ENCODE measurements around the gene EFCAB10. TPM values are rescaled to one million over a fixed set of nuclear protein-coding genes. Genes with fewer than 3 reads are reported as not detected.

Gene EFCAB10
- total RNA-seq, 1 experiment from 2014 or later: not detected

- Histone ChIP-seq H3K9me2 (ENCODE audit: insufficient read depth) (no peaks in the 10 kb centered on the region), H3K27ac (no peak overlapping the region), H3K4me3 (no peak overlapping the region), H3F3A (ENCODE audit: insufficient read depth, low read depth) (0 out of 2 replicates have a peak, but pooled peaks cover 8% of the 10 kb centered on the region), H3K4me2 (no peak overlapping the region), H3K9me3 (ENCODE audit: insufficient read depth, low read depth) (no peaks in the 10 kb centered on the region), H3K4me1 (replicated peaks; ENCODE audit: insufficient read depth) (no peaks in the 10 kb centered on the region), H4K20me1 (ENCODE audit: insufficient read depth) (no peaks in the 10 kb centered on the region; the same call in 1 of the 2 replicates), H3K27me3 (ENCODE audit: insufficient read depth, low read depth) (no peaks in the 10 kb centered on the region), H3K79me2 (ENCODE audit: low read depth) (no peaks in the 10 kb centered on the region), H3K36me3 (ENCODE audit: low read depth) (peaks cover 29% of the 10 kb centered on the region; the same call in 1 of the 2 replicates), H2AFZ (no peak overlapping the region)
- ChIA-PET CTCF (no interaction called here), POLR2A (ENCODE audit: unreplicated experiment) (no interaction called here)
- BruUV-seq (replicated peaks): no TSS peak
- intact Hi-C loops (cut with micrococcal nuclease; ENCODE audit: unreplicated experiment): no loop called here
- no peak for DNase-seq
- TF ChIP-seq EZH2 (IDR thresholded peaks at IDR 0.05; ENCODE audit: low read depth): no peak
- TF ChIP-seq, protein P1, sequence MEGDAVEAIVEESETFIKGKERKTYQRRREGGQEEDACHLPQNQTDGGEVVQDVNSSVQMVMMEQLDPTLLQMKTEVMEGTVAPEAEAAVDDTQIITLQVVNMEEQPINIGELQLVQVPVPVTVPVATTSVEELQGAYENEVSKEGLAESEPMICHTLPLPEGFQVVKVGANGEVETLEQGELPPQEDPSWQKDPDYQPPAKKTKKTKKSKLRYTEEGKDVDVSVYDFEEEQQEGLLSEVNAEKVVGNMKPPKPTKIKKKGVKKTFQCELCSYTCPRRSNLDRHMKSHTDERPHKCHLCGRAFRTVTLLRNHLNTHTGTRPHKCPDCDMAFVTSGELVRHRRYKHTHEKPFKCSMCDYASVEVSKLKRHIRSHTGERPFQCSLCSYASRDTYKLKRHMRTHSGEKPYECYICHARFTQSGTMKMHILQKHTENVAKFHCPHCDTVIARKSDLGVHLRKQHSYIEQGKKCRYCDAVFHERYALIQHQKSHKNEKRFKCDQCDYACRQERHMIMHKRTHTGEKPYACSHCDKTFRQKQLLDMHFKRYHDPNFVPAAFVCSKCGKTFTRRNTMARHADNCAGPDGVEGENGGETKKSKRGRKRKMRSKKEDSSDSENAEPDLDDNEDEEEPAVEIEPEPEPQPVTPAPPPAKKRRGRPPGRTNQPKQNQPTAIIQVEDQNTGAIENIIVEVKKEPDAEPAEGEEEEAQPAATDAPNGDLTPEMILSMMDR (conservative IDR thresholded peaks at IDR 0.05): no peak
Measured at GRCh38 chr7:105559926-105560325, 21.4 kb downstream of the EFCAB10 start.

DNA sequence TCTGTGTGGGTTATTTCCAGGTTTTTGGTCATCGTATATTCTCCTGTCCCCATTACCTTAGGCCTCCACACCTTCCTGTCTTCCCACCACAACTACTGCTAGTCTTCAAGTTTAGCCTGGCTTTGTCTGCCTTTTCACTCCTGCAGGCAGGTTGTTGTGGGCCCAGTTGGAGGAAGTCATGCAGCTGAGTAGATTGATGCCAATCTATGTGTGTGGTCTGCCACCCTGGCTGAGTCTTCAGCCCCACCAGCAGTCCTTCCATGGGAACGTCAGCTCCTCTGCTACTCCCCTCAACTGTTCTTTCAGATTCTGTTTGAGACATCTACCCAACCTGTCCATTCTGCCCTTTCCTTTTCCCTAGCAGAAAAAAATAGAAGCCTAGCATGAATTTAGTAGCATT, 43.0 kb downstream of the EFCAB10 start:
- CTCF ChIA-PET: no interaction called here

DNA sequence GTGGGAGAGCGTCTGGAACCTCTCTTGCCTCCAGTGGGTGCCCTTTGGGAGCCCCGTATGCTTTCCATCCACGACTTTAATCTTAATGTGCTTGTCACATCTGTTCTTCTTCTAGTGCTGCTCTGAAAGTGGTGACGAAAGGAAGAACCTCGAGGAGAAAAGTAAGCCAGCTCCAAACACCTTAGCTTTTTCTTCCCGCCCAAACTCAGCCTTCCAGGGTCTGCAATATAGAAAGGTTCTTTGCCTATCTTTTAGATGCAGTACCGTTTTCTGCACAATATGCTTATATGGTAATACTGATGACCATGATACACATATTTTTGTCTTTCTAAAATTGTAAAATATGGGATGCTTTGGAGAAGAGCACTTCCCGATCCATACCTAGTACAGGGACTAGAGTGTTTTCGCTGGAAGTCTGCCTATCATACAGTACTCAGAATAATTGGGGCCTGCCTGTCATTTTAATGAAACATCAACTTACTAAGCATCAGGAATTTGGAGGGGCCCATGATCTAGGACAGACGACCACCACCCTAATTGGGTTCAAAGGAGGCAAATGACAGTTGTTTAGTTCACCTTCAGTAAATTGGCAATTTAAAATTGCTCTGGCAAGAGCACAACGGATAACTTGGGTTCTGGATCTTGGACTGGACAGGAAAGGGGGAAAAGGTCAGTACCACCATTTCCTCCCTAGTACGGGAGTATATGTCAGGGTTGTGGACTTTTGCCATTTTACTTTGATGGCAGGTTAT, 48.4 kb downstream of the EFCAB10 start:
- H3K9me2 ChIP-seq (ENCODE audit: insufficient read depth): no peaks in the 10 kb centered on the region
- H3F3A ChIP-seq (ENCODE audit: insufficient read depth, low read depth): no peaks in the 10 kb centered on the region; the same call in 1 of the 2 replicates
- TF ChIP-seq, protein P1 (conservative IDR thresholded peaks at IDR 0.05): no peak
- no peak for TF ChIP-seq EZH2 (IDR thresholded peaks at IDR 0.05; ENCODE audit: low read depth)
- H3K79me2 ChIP-seq (ENCODE audit: low read depth): peaks cover 17% of the 10 kb centered on the region
- H3K4me2 ChIP-seq: peak overlapping the region; percentile 81
- H2AFZ ChIP-seq: peak overlapping the region; percentile 97
- H3K4me1 ChIP-seq (replicated peaks; ENCODE audit: insufficient read depth): peaks cover 11% of the 10 kb centered on the region
- H4K20me1 ChIP-seq (ENCODE audit: insufficient read depth): no peaks in the 10 kb centered on the region
- peak overlapping the region; percentile 89 for H3K4me3 ChIP-seq
- ChIA-PET POLR2A (ENCODE audit: unreplicated experiment) (interaction anchor here (0.5 to 0.8 kb wide), 4 partner anchors 53 to 525 kb away, joined by 3 to 5 read pairs (median 4); no protein-coding TSS in a partner anchor), CTCF (no interaction called here)
- intact Hi-C loops (cut with micrococcal nuclease; ENCODE audit: unreplicated experiment): loop anchor here (1.0 to 5.0 kb wide), 3 partner anchors 12 to 591 kb away; no protein-coding TSS in a partner anchor
- H3K27me3 ChIP-seq (ENCODE audit: insufficient read depth, low read depth): no peaks in the 10 kb centered on the region
- peaks cover 5% of the 10 kb centered on the region; the same call in 1 of the 2 replicates for H3K36me3 ChIP-seq (ENCODE audit: low read depth)
- H3K9me3 ChIP-seq (ENCODE audit: insufficient read depth, low read depth): no peaks in the 10 kb centered on the region
- no peak for DNase-seq
- H3K27ac ChIP-seq: peak overlapping the region; percentile 66
- no TSS peak for BruUV-seq (replicated peaks)

More for the DNA sequence above, 43.0 kb downstream of the EFCAB10 start:
- no peaks in the 10 kb centered on the region for H3F3A ChIP-seq (ENCODE audit: insufficient read depth, low read depth)
- TF ChIP-seq, protein P1 (conservative IDR thresholded peaks at IDR 0.05): no peak
- TF ChIP-seq EZH2 (IDR thresholded peaks at IDR 0.05; ENCODE audit: low read depth): no peak
- no peak overlapping the region for H3K27ac ChIP-seq
- no peaks in the 10 kb centered on the region for H3K9me3 ChIP-seq (ENCODE audit: insufficient read depth, low read depth)
- H3K4me2 ChIP-seq: no peak overlapping the region
- intact Hi-C loops (cut with micrococcal nuclease; ENCODE audit: unreplicated experiment): no loop called here
- peaks cover 8% of the 10 kb centered on the region for H3K79me2 ChIP-seq (ENCODE audit: low read depth)
- H4K20me1 ChIP-seq (ENCODE audit: insufficient read depth): no peaks in the 10 kb centered on the region
- H3K4me1 ChIP-seq (replicated peaks; ENCODE audit: insufficient read depth): peaks cover 4% of the 10 kb centered on the region; the same call in 1 of the 2 replicates
- H3K9me2 ChIP-seq (ENCODE audit: insufficient read depth): no peaks in the 10 kb centered on the region
- POLR2A ChIA-PET (ENCODE audit: unreplicated experiment): no interaction called here
- no peak overlapping the region for H3K4me3 ChIP-seq
- no peak overlapping the region for H2AFZ ChIP-seq
- BruUV-seq (replicated peaks): no TSS peak
- H3K36me3 ChIP-seq (ENCODE audit: low read depth): peaks cover 12% of the 10 kb centered on the region
- no peak for DNase-seq
- H3K27me3 ChIP-seq (ENCODE audit: insufficient read depth, low read depth): no peaks in the 10 kb centered on the region

Measured in PC-9 (cell line).